ENCODE data around the gene ATP7B. TPM values are rescaled to one million over a fixed set of nuclear protein-coding genes. Genes with fewer than 3 reads are reported as not detected.

Gene ATP7B
- total RNA-seq, 2 experiments from 2014 or later, result 0.85 to 1.2 TPM

GRCh38 chr13:51929699-51930098 lies 81.6 kb downstream of the ATP7B start:
- POLR2A ChIA-PET, result no interaction called here
- no peak overlapping the region for H3K4me3 ChIP-seq (ENCODE audit: low read length)

DNA sequence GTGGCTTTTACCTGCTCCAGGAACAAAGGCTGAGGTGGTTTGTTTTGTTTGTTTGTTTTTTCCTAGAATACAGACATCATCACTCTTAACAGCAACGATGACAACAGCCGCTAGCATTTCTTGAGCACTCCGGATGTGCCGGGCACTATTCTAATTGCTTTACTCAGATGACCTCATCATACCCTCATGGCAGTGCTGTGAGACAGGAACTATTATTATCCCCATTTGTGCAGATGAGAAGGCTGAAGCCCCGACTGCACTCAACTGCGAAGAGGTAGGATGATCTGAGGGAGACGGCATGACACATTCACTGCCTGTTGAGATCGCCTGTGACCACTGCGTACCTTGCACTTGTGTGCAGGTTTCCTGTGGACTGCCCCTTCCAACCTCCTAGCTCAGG lies 83.0 kb downstream of the ATP7B start:
- Histone ChIP-seq H3K4me1 (ENCODE audit: insufficient read depth, low read length) (peaks cover 7% of the 10 kb centered on the region), H3K27me3 (ENCODE audit: control insufficient read depth in 1 of 2, insufficient read depth in 2 of 2, low read length in 2 of 2) (no peaks in the 10 kb centered on the region), H3K36me3 (ENCODE audit: insufficient read depth, low read length) (no peaks in the 10 kb centered on the region), H3K4me3 (ENCODE audit: low read length) (no peak overlapping the region), H3K27ac (ENCODE audit: low read depth in 1 of 2, low read length in 2 of 2) (no peak overlapping the region), H3K9me3 (ENCODE audit: control insufficient read depth in 1 of 2, insufficient read depth in 1 of 2, low read length in 2 of 2) (no peaks in the 10 kb centered on the region)
- DNase-seq (no peak), ATAC-seq (ENCODE audit: poor library complexity) (no peak)
- Mint-ChIP-seq H3K9me3 (no peaks in the 10 kb centered on the region), H3K4me3 (no peak overlapping the region), H3K36me3 (ENCODE audit: low read depth) (no peaks in the 10 kb centered on the region), H3K4me1 (ENCODE audit: low read depth) (peaks cover 4% of the 10 kb centered on the region), H3K27me3 (no peaks in the 10 kb centered on the region), H3K27ac (no peak overlapping the region)
- no peak for TF ChIP-seq CTCF (IDR thresholded peaks at IDR 0.05)
- intact Hi-C loops (cut with DNase I, micrococcal nuclease), result no loop called here
- ChIA-PET CTCF (no interaction called here), POLR2A (no interaction called here)

More at GRCh38 chr13:51929699-51930098, 81.6 kb downstream of the ATP7B start:
- no peaks in the 10 kb centered on the region for H3K27me3 Mint-ChIP-seq
- H3K36me3 ChIP-seq (ENCODE audit: insufficient read depth, low read length), result no peaks in the 10 kb centered on the region
- TF ChIP-seq CTCF (IDR thresholded peaks at IDR 0.05), result no peak
- intact Hi-C loops (cut with DNase I, micrococcal nuclease), result no loop called here
- H3K36me3 Mint-ChIP-seq (ENCODE audit: low read depth), result no peaks in the 10 kb centered on the region
- no peaks in the 10 kb centered on the region for H3K4me1 Mint-ChIP-seq (ENCODE audit: low read depth)
- ATAC-seq (ENCODE audit: poor library complexity) (no peak), DNase-seq (no peak)
- H3K4me1 ChIP-seq (ENCODE audit: insufficient read depth, low read length), result peaks cover 3% of the 10 kb centered on the region
- CTCF ChIA-PET, result no interaction called here
- no peaks in the 10 kb centered on the region for H3K9me3 Mint-ChIP-seq
- no peaks in the 10 kb centered on the region for H3K9me3 ChIP-seq (ENCODE audit: control insufficient read depth in 1 of 2, insufficient read depth in 1 of 2, low read length in 2 of 2)
- H3K4me3 Mint-ChIP-seq, result no peak overlapping the region
- no peak overlapping the region for H3K27ac Mint-ChIP-seq
- no peak overlapping the region for H3K27ac ChIP-seq (ENCODE audit: low read depth in 1 of 2, low read length in 2 of 2)
- H3K27me3 ChIP-seq (ENCODE audit: control insufficient read depth in 1 of 2, insufficient read depth in 2 of 2, low read length in 2 of 2), result no peaks in the 10 kb centered on the region

DNA sequence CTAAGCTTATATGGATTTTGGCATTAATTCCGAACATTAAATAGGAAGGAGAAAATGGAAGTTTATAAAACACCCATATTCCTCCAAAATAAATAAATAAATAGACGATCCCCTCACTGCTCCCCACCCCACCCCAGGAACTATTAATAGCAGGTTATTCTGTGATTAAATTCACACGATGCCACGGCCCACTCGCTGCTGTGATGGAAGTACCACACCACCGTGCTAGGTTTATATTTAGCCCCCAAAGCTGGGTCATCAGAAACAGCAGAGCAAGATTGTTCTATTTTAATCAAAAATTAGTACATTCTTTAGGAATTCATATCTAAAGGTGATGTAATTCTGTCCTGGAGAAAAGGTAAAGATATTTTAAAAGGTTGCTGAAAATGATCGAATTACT lies 84.1 kb downstream of the ATP7B start:
- intact Hi-C loops (cut with DNase I, micrococcal nuclease), result no loop called here
- H3K27ac ChIP-seq (ENCODE audit: low read depth in 1 of 2, low read length in 2 of 2), result no peak overlapping the region
- DNase-seq (no peak), ATAC-seq (ENCODE audit: poor library complexity) (no peak)
- Mint-ChIP-seq H3K4me3 (no peak overlapping the region), H3K36me3 (ENCODE audit: low read depth) (no peaks in the 10 kb centered on the region), H3K4me1 (ENCODE audit: low read depth) (peaks cover 10% of the 10 kb centered on the region), H3K27ac (no peak overlapping the region), H3K9me3 (no peaks in the 10 kb centered on the region), H3K27me3 (no peaks in the 10 kb centered on the region)
- H3K4me1 ChIP-seq (ENCODE audit: insufficient read depth, low read length), result peaks cover 18% of the 10 kb centered on the region
- CTCF ChIA-PET, result no interaction called here
- no peak overlapping the region for H3K4me3 ChIP-seq (ENCODE audit: low read length)
- POLR2A ChIA-PET, result no interaction called here
- no peak for TF ChIP-seq CTCF (IDR thresholded peaks at IDR 0.05)
- no peaks in the 10 kb centered on the region for H3K27me3 ChIP-seq (ENCODE audit: control insufficient read depth in 1 of 2, insufficient read depth in 2 of 2, low read length in 2 of 2)
- H3K9me3 ChIP-seq (ENCODE audit: control insufficient read depth in 1 of 2, insufficient read depth in 1 of 2, low read length in 2 of 2), result no peaks in the 10 kb centered on the region
- no peaks in the 10 kb centered on the region for H3K36me3 ChIP-seq (ENCODE audit: insufficient read depth, low read length)

Measured in CD4-positive, alpha-beta T cell (primary cell).